Spleen (tissue), 11 donors: ENCODE results near the gene TDRD9. TPM values are rescaled to one million over a fixed set of nuclear protein-coding genes. Genes with fewer than 3 reads are reported as not detected.

Experiments used
- DNase-seq: peaks from one replicate; pipeline ENCODE4 v3.0.0-alpha.2; 2020
- H3K27ac ChIP-seq, 8 donors: fragments of 200-600 bp; sonication (generic) in 7 of 8; 1 replicate in 4 of 8; 2 replicates in 4 of 8; pipeline versions ENCODE4 v1.5.0 to v1.8.0; 2016 to 2021; ENCODE audit warnings: inconsistent platforms in 4 of 8, mild to moderate bottlenecking in 4 of 8, moderate library complexity in 1 of 8
- H3K27me3 ChIP-seq, 7 donors: fragments of 200-600 bp; sonication (generic) in 6 of 7; replicated peaks in 1 of 7; 1 replicate in 4 of 7; 2 replicates in 3 of 7; pipeline versions ENCODE4 v1.5.0 to v1.8.0; 2016 to 2021; ENCODE audit warnings: inconsistent platforms in 3 of 7, mild to moderate bottlenecking in 1 of 7
- H3K36me3 ChIP-seq, 6 donors: fragments of 200-600 bp; sonication (generic) in 5 of 6; 1 replicate in 4 of 6; 2 replicates in 2 of 6; pipeline versions ENCODE4 v1.5.0 to v1.8.0; 2016 to 2021; ENCODE audit warnings: inconsistent platforms in 2 of 6
- H3K4me1 ChIP-seq, 6 donors: fragments of 200-600 bp; sonication (generic) in 5 of 6; 1 replicate in 3 of 6; 2 replicates in 3 of 6; pipeline versions ENCODE4 v1.5.0 to v1.8.0; 2016 to 2021; ENCODE audit warnings: inconsistent platforms in 3 of 6
- H3K4me3 ChIP-seq, 8 donors: fragments of 200-600 bp; sonication (generic) in 7 of 8; 1 replicate in 4 of 8; 2 replicates in 4 of 8; pipeline versions ENCODE4 v1.5.0 to v1.8.0; 2016 to 2021; ENCODE audit warnings: inconsistent platforms in 4 of 8, mild to moderate bottlenecking in 4 of 8, moderate library complexity in 2 of 8
- H3K9me3 ChIP-seq, 8 donors: fragments of 200-600 bp; sonication (generic) in 7 of 8; 1 replicate in 4 of 8; 2 replicates in 4 of 8; pipeline versions ENCODE4 v1.5.0 to v1.8.0; 2016 to 2021; ENCODE audit warnings: inconsistent platforms in 4 of 8
- POLR2A ChIP-seq, 3 donors: fragments of 450-650 bp; IDR thresholded peaks; one replicate each; pipeline ENCODE4 v1.5.1; 2017; ENCODE audit warnings: antibody characterized with exemption in 3 of 3, mild to moderate bottlenecking in 1 of 3
- POLR2AphosphoS5 ChIP-seq, 3 donors: sonication (generic); formaldehyde crosslinking; IDR thresholded peaks; one replicate each; pipeline ENCODE4 v1.5.1; 2017; ENCODE audit warnings: antibody characterized with exemption in 3 of 3
- WGBS, 5 donors: extraction: QIAGEN DNeasy Blood & Tissue Kit in 3 of 5; methylation state at CpG; one replicate each; pipeline versions ENCODE4 v1.1.5 to v1.1.7; 2013 to 2018; 5-methylcytosine and 5-hydroxymethylcytosine counted together
- intact Hi-C: fragments of 100-400 bp; cut with DNase I; formaldehyde crosslinking; loops from one replicate; pipeline ENCODE4 v1.15.0; 2023; ENCODE audit warnings: low total_unique reads
- polyA plus RNA-seq, 3 donors: library from polyadenylated mRNA; stranded (reverse); fragments of 200-250 nt; gene quantifications; one replicate each; pipeline ENCODE4 v1.2.1, GENCODE V29; 2013
- total RNA-seq, 7 donors: library from RNA; depleted of rRNA in 3 of 7; stranded (reverse); fragments of >200 nt in 3 of 7; fragmentation: NEBNext Ultra II Directional in 4 of 7; extraction: Animal tissue kit (Norgen Biotek cat#: 25700) in 4 of 7; gene quantifications; one replicate each; pipeline versions ENCODE4 v1.1.0 to v1.2.1, GENCODE V29; 2016 to 2021
- TF ChIP-seq, protein P1 (sequence below), 11 experiments: fragments of 200-600 bp in 7 of 11; fragments of 450-650 bp in 4 of 11; sonication (generic) in 4 of 11; IDR thresholded peaks in 8 of 11; conservative IDR thresholded peaks in 3 of 11; 1 replicate in 7 of 11; 2 replicates in 4 of 11; pipeline versions ENCODE4 v1.4.0 to v1.8.0; 2016 to 2021; ENCODE audit warnings: antibody characterized with exemption in 11 of 11, inconsistent platforms in 4 of 11, mild to moderate bottlenecking in 1 of 11
- donor health status: healthy with polysubstance abuse.
- donor health status: DM: no; HTN: no; CAD: no; lungs with moderate emphysema.
- donor health status: DM: no; HTN: no; CAD: no.
- donor health status: Bipolar disorder and iron deficiency.
- donor health status: healthy.
- donor health status: DM: no; HTN: no; CAD: no.
- donor health status: DM: yes; HTN: yes; CAD: no.

The TDRD9 gene
- total and polyA plus RNA-seq, 10 donors = 0.70 to 18.7 (median 8.0) TPM

DNA sequence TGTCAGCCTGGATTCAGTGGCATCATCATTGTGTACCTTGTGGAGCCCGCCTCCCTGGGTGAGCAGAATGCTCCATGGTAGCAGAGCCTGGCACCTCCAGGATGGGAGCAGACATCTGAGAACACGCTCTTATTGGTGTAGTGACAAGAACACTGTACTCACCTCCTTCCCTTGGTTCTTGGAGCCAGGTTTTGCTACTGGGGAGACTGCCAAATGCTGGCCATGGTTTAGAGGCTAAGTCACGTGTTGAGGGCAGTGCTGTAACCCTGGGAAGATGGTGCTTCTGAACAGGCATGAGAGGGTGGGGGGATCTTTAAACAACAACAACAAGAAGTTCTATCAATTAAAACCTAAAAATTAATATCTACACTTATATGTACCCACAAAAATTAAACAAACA lies 109.6 kb downstream of the TDRD9 start:
- Histone ChIP-seq H3K27ac (no peak overlapping the region), H3K27me3 (peaks cover 0 to 45% (median 0%) of the 10 kb centered on the region in 7 donors), H3K9me3 (no peaks in the 10 kb centered on the region), H3K4me1 (no peaks in the 10 kb centered on the region), H3K36me3 (peaks cover 0 to 38% (median 0%) of the 10 kb centered on the region in 6 donors), H3K4me3 (no peak overlapping the region)
- TF ChIP-seq, protein P1, sequence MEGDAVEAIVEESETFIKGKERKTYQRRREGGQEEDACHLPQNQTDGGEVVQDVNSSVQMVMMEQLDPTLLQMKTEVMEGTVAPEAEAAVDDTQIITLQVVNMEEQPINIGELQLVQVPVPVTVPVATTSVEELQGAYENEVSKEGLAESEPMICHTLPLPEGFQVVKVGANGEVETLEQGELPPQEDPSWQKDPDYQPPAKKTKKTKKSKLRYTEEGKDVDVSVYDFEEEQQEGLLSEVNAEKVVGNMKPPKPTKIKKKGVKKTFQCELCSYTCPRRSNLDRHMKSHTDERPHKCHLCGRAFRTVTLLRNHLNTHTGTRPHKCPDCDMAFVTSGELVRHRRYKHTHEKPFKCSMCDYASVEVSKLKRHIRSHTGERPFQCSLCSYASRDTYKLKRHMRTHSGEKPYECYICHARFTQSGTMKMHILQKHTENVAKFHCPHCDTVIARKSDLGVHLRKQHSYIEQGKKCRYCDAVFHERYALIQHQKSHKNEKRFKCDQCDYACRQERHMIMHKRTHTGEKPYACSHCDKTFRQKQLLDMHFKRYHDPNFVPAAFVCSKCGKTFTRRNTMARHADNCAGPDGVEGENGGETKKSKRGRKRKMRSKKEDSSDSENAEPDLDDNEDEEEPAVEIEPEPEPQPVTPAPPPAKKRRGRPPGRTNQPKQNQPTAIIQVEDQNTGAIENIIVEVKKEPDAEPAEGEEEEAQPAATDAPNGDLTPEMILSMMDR (IDR thresholded peaks at IDR 0.05 in 8 of 11, conservative IDR thresholded peaks at IDR 0.05 in 3 of 11) = no peak
- TF ChIP-seq POLR2AphosphoS5 (IDR thresholded peaks at IDR 0.05) = no peak
- TF ChIP-seq POLR2A (IDR thresholded peaks at IDR 0.05) = no peak
- WGBS, 5 donors = 70 to 90% (median 83%) methylated on average over 3 of the region's 3 CpGs
- DNase-seq = no peak
- intact Hi-C loops = no loop called here

- TF ChIP-seq POLR2A (IDR thresholded peaks at IDR 0.05) (no peak), POLR2AphosphoS5 (IDR thresholded peaks at IDR 0.05) (no peak)
- TF ChIP-seq, protein P1 (IDR thresholded peaks at IDR 0.05 in 8 of 11, conservative IDR thresholded peaks at IDR 0.05 in 3 of 11) = no peak
- intact Hi-C loops = no loop called here
- H3K36me3 ChIP-seq = peaks cover 0 to 47% (median 0%) of the 10 kb centered on the region in 6 donors
- DNase-seq = no peak
- H3K27ac ChIP-seq = no peak overlapping the region
- WGBS, 5 donors = 68 to 73% (median 71%) methylated on average over 5 of the region's 5 CpGs
- no peaks in the 10 kb centered on the region for H3K9me3 ChIP-seq
- peaks cover 0 to 37% (median 0%) of the 10 kb centered on the region in 7 donors for H3K27me3 ChIP-seq
- no peaks in the 10 kb centered on the region for H3K4me1 ChIP-seq
- no peak overlapping the region for H3K4me3 ChIP-seq
Observed at GRCh38 chr14:104039214-104039613, 111.0 kb downstream of the TDRD9 start.

DNA sequence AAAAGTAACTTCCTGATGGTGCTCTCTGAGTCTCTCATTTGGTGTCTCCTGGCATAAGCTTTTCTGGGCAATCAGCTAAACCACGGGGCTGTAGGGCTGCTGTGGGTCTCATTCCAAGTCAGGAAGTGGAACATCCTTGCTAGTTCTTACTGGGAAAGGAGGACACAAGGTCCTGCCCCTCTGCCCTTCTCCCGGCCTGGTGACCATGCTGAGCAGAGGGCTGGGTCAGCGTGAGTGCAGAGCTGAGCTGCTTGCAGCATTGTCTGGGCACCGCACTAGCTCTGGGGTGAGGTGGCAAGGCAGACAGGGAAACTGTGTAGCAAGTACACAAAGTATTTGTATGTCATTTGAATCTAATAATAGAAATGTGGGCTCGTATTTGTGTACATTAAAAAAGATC lies 112.3 kb downstream of the TDRD9 start:
- TF ChIP-seq, protein P1 (IDR thresholded peaks at IDR 0.05 in 8 of 11, conservative IDR thresholded peaks at IDR 0.05 in 3 of 11) = no peak
- TF ChIP-seq POLR2A (IDR thresholded peaks at IDR 0.05) (no peak), POLR2AphosphoS5 (IDR thresholded peaks at IDR 0.05) (no peak)
- Histone ChIP-seq H3K27me3 (peaks cover 0 to 37% (median 0%) of the 10 kb centered on the region in 7 donors), H3K27ac (no peak overlapping the region), H3K4me1 (no peaks in the 10 kb centered on the region), H3K36me3 (peaks cover 0 to 45% (median 0%) of the 10 kb centered on the region in 6 donors), H3K9me3 (no peaks in the 10 kb centered on the region), H3K4me3 (no peak overlapping the region)
- WGBS, 5 donors = 42 to 66% (median 50%) methylated on average over 5 of the region's 5 CpGs
- DNase-seq = no peak
- intact Hi-C loops = no loop called here

- H3K36me3 ChIP-seq = peaks cover 0 to 45% (median 0%) of the 10 kb centered on the region in 6 donors
- H3K27ac ChIP-seq = no peak overlapping the region
- WGBS, 5 donors = 91 to 96% (median 92%) methylated on average over 6 of the region's 6 CpGs
- H3K4me3 ChIP-seq = no peak overlapping the region
- H3K27me3 ChIP-seq = peaks cover 0 to 37% (median 0%) of the 10 kb centered on the region in 7 donors
- no peaks in the 10 kb centered on the region for H3K9me3 ChIP-seq
- no peak for DNase-seq
- TF ChIP-seq POLR2A (IDR thresholded peaks at IDR 0.05) = no peak
- no peak for TF ChIP-seq POLR2AphosphoS5 (IDR thresholded peaks at IDR 0.05)
- TF ChIP-seq, protein P1 (IDR thresholded peaks at IDR 0.05 in 8 of 11, conservative IDR thresholded peaks at IDR 0.05 in 3 of 11) = no peak
- H3K4me1 ChIP-seq = no peaks in the 10 kb centered on the region
- intact Hi-C loops = no loop called here
Observed at GRCh38 chr14:104041430-104042104, 113.3 kb downstream of the TDRD9 start.
